ENCODE results near the gene MANSC1.
"Not testable (repeated sequence)": the region's sequence is repeated elsewhere in the genome, so short reads cannot be mapped to it uniquely, and the experiment has no call there.

DNA sequence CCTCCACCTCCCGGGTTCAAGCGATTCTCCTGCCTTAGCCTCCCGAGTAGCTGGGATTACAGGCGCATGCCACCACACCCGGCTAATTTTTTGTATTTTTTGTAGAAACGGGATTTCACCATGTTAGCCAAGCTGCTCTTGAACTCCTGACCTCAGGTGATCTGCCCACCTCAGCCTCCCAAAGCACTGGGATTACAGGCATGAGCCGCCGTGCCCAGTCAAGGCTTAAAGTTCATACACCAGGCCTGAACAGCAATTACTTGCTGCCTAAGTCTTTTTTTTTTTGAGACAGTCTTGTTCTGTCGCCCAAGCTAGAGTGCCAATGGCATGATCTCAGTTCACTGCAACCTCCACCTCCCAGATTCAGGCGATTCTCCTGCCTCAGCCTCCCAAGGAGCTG, 39.3 kb downstream of the MANSC1 start:
- not testable (repeated sequence) for TF ChIP-seq POLR2AphosphoS5 (IDR thresholded peaks at IDR 0.05; ENCODE audit: insufficient read depth in 1 of 2, low read depth in 1 of 2); POLR2A (IDR thresholded peaks at IDR 0.05)
- TF ChIP-seq, protein P1, sequence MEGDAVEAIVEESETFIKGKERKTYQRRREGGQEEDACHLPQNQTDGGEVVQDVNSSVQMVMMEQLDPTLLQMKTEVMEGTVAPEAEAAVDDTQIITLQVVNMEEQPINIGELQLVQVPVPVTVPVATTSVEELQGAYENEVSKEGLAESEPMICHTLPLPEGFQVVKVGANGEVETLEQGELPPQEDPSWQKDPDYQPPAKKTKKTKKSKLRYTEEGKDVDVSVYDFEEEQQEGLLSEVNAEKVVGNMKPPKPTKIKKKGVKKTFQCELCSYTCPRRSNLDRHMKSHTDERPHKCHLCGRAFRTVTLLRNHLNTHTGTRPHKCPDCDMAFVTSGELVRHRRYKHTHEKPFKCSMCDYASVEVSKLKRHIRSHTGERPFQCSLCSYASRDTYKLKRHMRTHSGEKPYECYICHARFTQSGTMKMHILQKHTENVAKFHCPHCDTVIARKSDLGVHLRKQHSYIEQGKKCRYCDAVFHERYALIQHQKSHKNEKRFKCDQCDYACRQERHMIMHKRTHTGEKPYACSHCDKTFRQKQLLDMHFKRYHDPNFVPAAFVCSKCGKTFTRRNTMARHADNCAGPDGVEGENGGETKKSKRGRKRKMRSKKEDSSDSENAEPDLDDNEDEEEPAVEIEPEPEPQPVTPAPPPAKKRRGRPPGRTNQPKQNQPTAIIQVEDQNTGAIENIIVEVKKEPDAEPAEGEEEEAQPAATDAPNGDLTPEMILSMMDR (IDR thresholded peaks at IDR 0.05) = not testable (repeated sequence)

Data from vagina (tissue), 2 donors.